ENCODE measurements around the gene PTTG2. TPM values are rescaled to one million over a fixed set of nuclear protein-coding genes. Genes with fewer than 3 reads are reported as not detected.

Gene PTTG2
- total RNA-seq, 1 experiment from 2014 or later: not detected

Other genes starting within 250 kb of the PTTG2 start
- gene PGM2, start 133.7 kb upstream of the PTTG2 start, total RNA-seq (2014; rRNA removed; shearing (Covaris generic); ENCODE audit: low replicate concordance): 20.1 and 26.8 TPM in 2 replicates
- 15.5 and 34.1 TPM in 2 replicates for gene TBC1D1, start 69.3 kb upstream of the PTTG2 start, total RNA-seq (2014; rRNA removed; shearing (Covaris generic); ENCODE audit: low replicate concordance)

All from MG63 (cell line).